HEK293 (cell line): ENCODE results near the gene RNF144A.
A peak's percentile ranks its signal among the peaks of the same experiment; 100 is the strongest.

Experiments
- CTCF ChIA-PET: fragments of 350-600 bp; formaldehyde crosslinking; extraction: SDS; loops from one replicate; lab custom pipeline; 2021; ENCODE audit warnings: antibody characterized with exemption; lab: Yijun Ruan, JAX
- POLR2A ChIA-PET: fragments of 300-600 bp; formaldehyde crosslinking; extraction: SDS; loops from one replicate; lab custom pipeline; 2020; ENCODE audit warnings: antibody characterized with exemption, inconsistent platforms; lab: Yijun Ruan, JAX
- H3K27ac ChIP-seq: fragments of 200-500 bp; sonication (Bioruptor generic); 2 replicates; pipeline ENCODE4 v1.5.1; 2014; ENCODE audit warnings: low read depth, low read length, control low read depth, inconsistent platforms; ENCODE audit errors: extremely low read depth
- H3K36me3 ChIP-seq, 2 experiments: fragments of 200-500 bp in 1 of 2; sonication (Bioruptor generic) in 1 of 2; 1 replicate in 1 of 2; 2 replicates in 1 of 2; pipeline ENCODE4 v1.5.1; 2014 to 2017; ENCODE audit warnings: inconsistent platforms in 2 of 2, low read length in 2 of 2; ENCODE audit not compliant: control insufficient read depth in 2 of 2, insufficient read depth in 1 of 2
- H3K4me1 ChIP-seq: fragments of 200-500 bp; sonication (Bioruptor generic); 2 replicates; pipeline ENCODE4 v1.5.1; 2014; ENCODE audit warnings: mild to moderate bottlenecking, low read length, inconsistent platforms; ENCODE audit not compliant: control insufficient read depth, insufficient read depth
- H3K4me3 ChIP-seq: 2 replicates; pipeline ENCODE4 v1.5.1; 2011; ENCODE audit warnings: low read depth, mild to moderate bottlenecking, control low read depth, low read length, moderate library complexity
- H3K9me3 ChIP-seq: fragments of 200-500 bp; sonication (Bioruptor generic); 2 replicates; pipeline ENCODE4 v1.5.1; 2014; ENCODE audit warnings: low read depth, low read length, inconsistent platforms; ENCODE audit not compliant: control insufficient read depth, insufficient read depth
- GLIS1 ChIP-seq: fragments of 450-650 bp; formaldehyde crosslinking; IDR thresholded peaks from 2 replicates; pipeline ENCODE4 v1.5.1; 2016; ENCODE audit warnings: missing biosample characterization, missing genetic modification characterization
- KLF17 ChIP-seq: fragments of 450-650 bp; formaldehyde crosslinking; IDR thresholded peaks from 2 replicates; pipeline ENCODE4 v1.5.1; 2016; ENCODE audit warnings: missing biosample characterization, missing genetic modification characterization
- SCRT2 ChIP-seq: fragments of 450-650 bp; formaldehyde crosslinking; IDR thresholded peaks from 2 replicates; pipeline ENCODE4 v1.5.1; 2016; ENCODE audit warnings: missing biosample characterization, missing genetic modification characterization
- ZBTB11 ChIP-seq: fragments of 450-650 bp; formaldehyde crosslinking; conservative IDR thresholded peaks from 2 replicates; pipeline ENCODE4 v1.5.1; 2016; ENCODE audit warnings: low read depth, missing biosample characterization, missing genetic modification characterization
- ZBTB17 ChIP-seq: fragments of 450-650 bp; formaldehyde crosslinking; IDR thresholded peaks from 2 replicates; pipeline ENCODE4 v1.5.1; 2016; ENCODE audit warnings: missing biosample characterization, missing genetic modification characterization
- ZBTB21 ChIP-seq: fragments of 450-650 bp; formaldehyde crosslinking; IDR thresholded peaks from 2 replicates; pipeline ENCODE4 v1.5.1; 2017; ENCODE audit warnings: missing biosample characterization, missing genetic modification characterization
- ZBTB44 ChIP-seq: fragments of 450-650 bp; IDR thresholded peaks from 2 replicates; pipeline ENCODE4 v1.5.1; 2018; ENCODE audit warnings: missing biosample characterization, mild to moderate bottlenecking, missing genetic modification characterization
- ZNF133 ChIP-seq: fragments of 450-650 bp; formaldehyde crosslinking; IDR thresholded peaks from 2 replicates; pipeline ENCODE4 v1.5.1; 2016; ENCODE audit warnings: missing biosample characterization, missing genetic modification characterization
- ZNF266 ChIP-seq: fragments of 450-650 bp; formaldehyde crosslinking; IDR thresholded peaks from 2 replicates; pipeline ENCODE4 v1.5.1; 2016; ENCODE audit warnings: missing biosample characterization, missing genetic modification characterization, low read depth
- ZNF280C ChIP-seq: fragments of 450-650 bp; formaldehyde crosslinking; IDR thresholded peaks from 2 replicates; pipeline ENCODE4 v1.5.1; 2016; ENCODE audit warnings: missing biosample characterization, missing genetic modification characterization
- ZNF366 ChIP-seq: fragments of 450-650 bp; formaldehyde crosslinking; conservative IDR thresholded peaks from 2 replicates; pipeline ENCODE4 v1.5.1; 2016; ENCODE audit warnings: missing biosample characterization, missing genetic modification characterization
- ZNF433 ChIP-seq: fragments of 450-650 bp; formaldehyde crosslinking; IDR thresholded peaks from 2 replicates; pipeline ENCODE4 v1.5.1; 2016; ENCODE audit warnings: missing biosample characterization, missing genetic modification characterization, low read depth
- ZNF510 ChIP-seq: fragments of 450-650 bp; formaldehyde crosslinking; IDR thresholded peaks from 2 replicates; pipeline ENCODE4 v1.5.1; 2018; ENCODE audit warnings: mild to moderate bottlenecking, missing genetic modification characterization, missing biosample characterization; ENCODE audit not compliant: insufficient replicate concordance
- ZNF548 ChIP-seq: fragments of 450-650 bp; formaldehyde crosslinking; IDR thresholded peaks from 2 replicates; pipeline ENCODE4 v1.5.1; 2016; ENCODE audit warnings: missing biosample characterization, missing genetic modification characterization
- ZNF830 ChIP-seq: fragments of 450-650 bp; IDR thresholded peaks from 2 replicates; pipeline ENCODE4 v1.5.0; 2018; ENCODE audit warnings: missing biosample characterization, missing genetic modification characterization, low read depth, mild to moderate bottlenecking, moderate library complexity
- ZSCAN16 ChIP-seq: fragments of 450-650 bp; formaldehyde crosslinking; IDR thresholded peaks from 2 replicates; pipeline ENCODE4 v1.5.1; 2016; ENCODE audit warnings: missing biosample characterization, missing genetic modification characterization

Gene RNF144A

GRCh38 chr2:6877402-6878304, 39.6 kb upstream of the RNF144A start, which contains the start of gene RSAD2:
Gene RSAD2 (plus strand): TSS chr2:6877777. CDS start chr2:6877801, 24 bp downstream.
- Histone ChIP-seq H3K9me3 (no peaks in the 10 kb centered on the region), H3K4me1 (no peaks in the 10 kb centered on the region), H3K4me3 (no peak within 1 kb of the TSS; the same call in 1 of the 2 replicates), H3K36me3 (no peaks in the 10 kb centered on the region), H3K27ac (no peak within 1 kb of the TSS)
- TF ChIP-seq ZNF133 (tag by site-specific recombination) (no peak), SCRT2 (tag by site-specific recombination) (peak; percentile 82), GLIS1 (tag by site-specific recombination) (no peak), ZNF548 (tag by site-specific recombination) (no peak), ZNF280C (no peak), ZNF266 (tag by site-specific recombination) (no peak), ZNF830 (tag by site-specific recombination) (no peak), ZBTB11 (tag by site-specific recombination) (no peak), ZBTB17 (peak; percentile 39; the same call in 1 of the 2 replicates), ZNF510 (tag by site-specific recombination) (no peak)
- ChIA-PET CTCF (interaction anchor here (1.3 kb wide), 1 partner anchor 11 kb away, joined by 7 read pairs; the partner anchor contains the start of gene CMPK2), POLR2A (no interaction called here)

- CTCF ChIA-PET, result no interaction called here
These were observed 38.7 kb upstream of the RNF144A start for GRCh38 chr2:6878549-6878948.

More at GRCh38 chr2:6878549-6878948, 38.7 kb upstream of the RNF144A start:
- TF ChIP-seq ZBTB21 (tag by site-specific recombination), result no peak
- TF ChIP-seq ZNF510 (tag by site-specific recombination), result no peak
- TF ChIP-seq KLF17 (tag by site-specific recombination), result no peak
- TF ChIP-seq ZBTB44, result no peak
- no peak for TF ChIP-seq ZNF366 (tag by site-specific recombination)
- TF ChIP-seq ZSCAN16, result no peak
- no peak for TF ChIP-seq ZNF433 (tag by site-specific recombination)
- TF ChIP-seq, all 188 proteins: peak for 0
- Histone ChIP-seq H3K4me3 (no peak overlapping the region), H3K4me1 (no peaks in the 10 kb centered on the region), H3K9me3 (no peaks in the 10 kb centered on the region), H3K27ac (no peak overlapping the region), H3K36me3 (no peaks in the 10 kb centered on the region)
- POLR2A ChIA-PET, result interaction anchor here (0.9 kb wide), 1 partner anchor 13 kb away, joined by 3 read pairs; the partner anchor contains the start of gene CMPK2
